Uterus (tissue), 4 donors: Measurements from ENCODE around the gene PLCB2. TPM values are rescaled to one million over a fixed set of nuclear protein-coding genes. Genes with fewer than 3 reads are reported as not detected.
A peak's percentile ranks its signal among the peaks of the same experiment; 100 is the strongest.

Source experiments
- DNase-seq, 2 donors: peaks; one replicate each; pipeline ENCODE4 v3.0.0-alpha.2; 2019 to 2020
- H3K27ac ChIP-seq, 2 donors: fragments of 200-600 bp; sonication (generic); 1 replicate in 1 of 2; 2 replicates in 1 of 2; pipeline ENCODE4 v1.5.1; 2016 to 2018
- H3K27me3 ChIP-seq, 2 donors: fragments of 200-600 bp; sonication (generic); one replicate each; pipeline ENCODE4 v1.5.1; 2018 to 2019; ENCODE audit warnings: control low read depth in 1 of 2
- H3K36me3 ChIP-seq, 2 donors: fragments of 200-600 bp; sonication (generic); one replicate each; pipeline ENCODE4 v1.5.1; 2019; ENCODE audit warnings: control low read depth in 1 of 2
- H3K4me1 ChIP-seq, 2 donors: fragments of 200-600 bp; sonication (generic); one replicate each; pipeline ENCODE4 v1.5.1; 2018 to 2019; ENCODE audit warnings: control low read depth in 1 of 2
- H3K4me3 ChIP-seq, 2 donors: fragments of 200-600 bp; sonication (generic); 1 replicate in 1 of 2; 2 replicates in 1 of 2; pipeline ENCODE4 v1.5.1; 2018 to 2019; ENCODE audit warnings: mild to moderate bottlenecking in 1 of 2
- H3K9me3 ChIP-seq, 2 donors: fragments of 200-600 bp; sonication (generic); one replicate each; pipeline ENCODE4 v1.5.1; 2019; ENCODE audit warnings: control low read depth in 1 of 2
- POLR2A ChIP-seq, 2 donors: fragments of 450-650 bp; IDR thresholded peaks; one replicate each; pipeline ENCODE4 v1.6.1; 2016; ENCODE audit warnings: antibody characterized with exemption in 2 of 2, mild to moderate bottlenecking in 1 of 2, moderate library complexity in 1 of 2
- intact Hi-C: fragments of 100-400 bp; cut with DNase I; formaldehyde crosslinking; loops from one replicate; pipeline ENCODE4 v1.15.1; 2023; ENCODE audit warnings: low total_unique reads
- total RNA-seq, 4 donors: library from RNA; depleted of rRNA in 3 of 4; stranded (reverse); fragments of >200 nt in 3 of 4; gene quantifications; one replicate each; pipeline versions ENCODE4 v1.1.0 to v1.2.4, GENCODE V29; 2014 to 2023
- TF ChIP-seq, protein P1 (sequence below), 4 experiments: fragments of 200-600 bp in 2 of 4; fragments of 450-650 bp in 2 of 4; sonication (generic) in 2 of 4; IDR thresholded peaks; one replicate each; pipeline ENCODE4 v1.5.1; 2016 to 2019; ENCODE audit warnings: antibody characterized with exemption in 4 of 4, mild to moderate bottlenecking in 2 of 4, moderate library complexity in 1 of 4
- donor health status: DM: yes; HTN: yes; CAD: no.

The PLCB2 gene
- 10 to 100 TPM in 2 of 4 donors, 1 to 10 TPM in 2; 3.5 to 19.0 (median 9.3) TPM for total RNA-seq

DNA sequence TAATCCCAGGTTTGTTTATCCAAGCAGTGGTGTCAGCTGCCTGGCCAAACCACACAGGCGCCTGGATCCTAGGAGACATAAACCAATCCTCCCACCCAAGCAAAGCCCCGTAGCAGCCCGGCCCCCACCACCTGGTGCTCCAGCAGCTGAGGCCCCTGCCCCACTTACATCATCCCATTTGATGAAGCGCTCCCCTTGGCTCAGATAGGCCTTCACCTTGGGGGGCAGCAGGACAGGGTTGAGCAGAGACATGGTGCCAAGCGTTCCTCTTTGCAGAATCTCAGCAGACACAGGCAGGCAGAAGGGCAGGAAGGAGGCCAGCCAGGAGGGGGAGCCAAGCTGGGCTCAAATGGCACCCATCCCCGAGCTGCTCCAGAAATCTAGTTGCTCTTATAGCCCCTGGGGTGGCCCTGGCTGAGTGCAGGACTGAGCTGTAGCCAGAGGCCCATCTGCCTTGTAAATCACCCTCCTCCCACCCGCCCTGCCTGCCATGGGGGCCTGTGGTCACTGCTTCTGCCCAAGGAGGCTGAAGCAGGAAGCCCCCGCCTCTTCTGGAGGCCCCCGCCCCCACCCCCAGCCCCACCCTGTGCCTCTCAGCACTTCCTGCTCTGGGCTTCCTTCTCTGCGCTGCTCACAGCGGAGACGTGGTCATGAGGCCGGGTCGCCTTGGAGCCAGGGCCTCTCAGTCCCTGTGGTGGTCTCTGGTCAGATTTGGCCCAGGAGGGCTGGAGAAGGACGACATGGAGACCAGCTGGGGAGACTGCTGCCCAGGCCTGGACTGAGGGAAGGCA lies at the start of gene PLCB2:
PLCB2 (minus strand) TSS at position 515 of the 791 bp plus-strand sequence; CDS start at position 252, 263 bp downstream.
- H3K27me3 ChIP-seq: no peaks in the 10 kb centered on the region
- H3K4me3 ChIP-seq: no peak within 1 kb of the TSS
- TF ChIP-seq, protein P1, sequence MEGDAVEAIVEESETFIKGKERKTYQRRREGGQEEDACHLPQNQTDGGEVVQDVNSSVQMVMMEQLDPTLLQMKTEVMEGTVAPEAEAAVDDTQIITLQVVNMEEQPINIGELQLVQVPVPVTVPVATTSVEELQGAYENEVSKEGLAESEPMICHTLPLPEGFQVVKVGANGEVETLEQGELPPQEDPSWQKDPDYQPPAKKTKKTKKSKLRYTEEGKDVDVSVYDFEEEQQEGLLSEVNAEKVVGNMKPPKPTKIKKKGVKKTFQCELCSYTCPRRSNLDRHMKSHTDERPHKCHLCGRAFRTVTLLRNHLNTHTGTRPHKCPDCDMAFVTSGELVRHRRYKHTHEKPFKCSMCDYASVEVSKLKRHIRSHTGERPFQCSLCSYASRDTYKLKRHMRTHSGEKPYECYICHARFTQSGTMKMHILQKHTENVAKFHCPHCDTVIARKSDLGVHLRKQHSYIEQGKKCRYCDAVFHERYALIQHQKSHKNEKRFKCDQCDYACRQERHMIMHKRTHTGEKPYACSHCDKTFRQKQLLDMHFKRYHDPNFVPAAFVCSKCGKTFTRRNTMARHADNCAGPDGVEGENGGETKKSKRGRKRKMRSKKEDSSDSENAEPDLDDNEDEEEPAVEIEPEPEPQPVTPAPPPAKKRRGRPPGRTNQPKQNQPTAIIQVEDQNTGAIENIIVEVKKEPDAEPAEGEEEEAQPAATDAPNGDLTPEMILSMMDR (IDR thresholded peaks at IDR 0.05): no peak
- TF ChIP-seq POLR2A (IDR thresholded peaks at IDR 0.05): no peak
- H3K4me1 ChIP-seq: no peaks in the 10 kb centered on the region
- no peaks in the 10 kb centered on the region for H3K36me3 ChIP-seq
- H3K27ac ChIP-seq: no peak within 1 kb of the TSS
- intact Hi-C loops: no loop called here
- no peak for DNase-seq
- no peaks in the 10 kb centered on the region for H3K9me3 ChIP-seq

DNA sequence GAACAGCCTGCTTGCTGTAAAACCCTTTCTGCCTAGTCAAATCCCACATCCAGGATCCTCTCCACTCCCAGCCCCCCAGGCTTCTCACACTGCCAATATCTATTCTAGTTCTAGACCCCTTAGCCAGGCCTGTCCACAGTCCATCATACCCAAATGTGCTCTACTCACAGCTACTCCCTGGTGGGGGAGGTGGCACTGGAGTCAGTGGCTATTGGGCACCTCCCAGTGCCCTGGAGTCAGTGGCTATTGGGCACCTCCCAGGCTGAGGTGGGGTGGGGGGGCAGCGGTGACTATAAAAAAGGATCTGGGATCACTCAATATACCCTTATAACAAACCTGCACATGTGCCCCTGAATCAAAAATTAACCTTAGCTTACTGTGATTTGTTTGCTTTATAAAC lies 49.5 kb upstream of the PLCB2 start:
- Histone ChIP-seq H3K4me3 (no peak overlapping the region), H3K9me3 (no peaks in the 10 kb centered on the region), H3K27me3 (no peaks in the 10 kb centered on the region), H3K27ac (no peak overlapping the region), H3K36me3 (no peaks in the 10 kb centered on the region), H3K4me1 (no peaks in the 10 kb centered on the region)
- DNase-seq: no peak
- intact Hi-C loops: no loop called here
- TF ChIP-seq POLR2A (IDR thresholded peaks at IDR 0.05): no peak
- TF ChIP-seq, protein P1 (IDR thresholded peaks at IDR 0.05): no peak

DNA sequence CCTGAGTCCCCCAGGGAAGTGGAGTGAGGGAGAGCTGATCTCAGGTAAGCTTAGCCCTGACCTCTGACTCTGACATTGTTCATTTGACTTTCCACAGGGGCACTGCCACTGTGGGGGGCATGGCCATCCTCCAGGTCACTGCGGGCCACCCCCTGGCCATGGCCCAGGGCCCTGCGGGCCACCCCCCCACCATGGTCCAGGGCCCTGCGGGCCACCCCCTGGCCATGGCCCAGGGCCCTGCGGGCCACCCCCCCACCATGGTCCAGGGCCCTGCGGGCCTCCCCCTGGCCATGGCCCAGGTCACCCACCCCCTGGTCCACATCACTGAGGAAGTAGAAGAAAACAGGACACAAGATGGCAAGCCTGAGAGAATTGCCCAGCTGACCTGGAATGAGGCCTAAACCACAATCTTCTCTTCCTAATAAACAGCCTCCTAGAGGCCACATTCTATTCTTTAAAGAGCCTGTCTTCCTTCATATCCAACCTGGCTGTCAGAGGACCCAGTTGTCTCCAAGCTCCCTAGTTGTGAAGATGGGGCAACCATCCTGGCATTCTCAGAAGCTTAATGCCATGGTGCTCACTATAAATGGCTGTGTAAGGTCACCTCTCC lies 48.3 kb upstream of the PLCB2 start:
- intact Hi-C loops: no loop called here
- no peak for DNase-seq
- H3K4me1 ChIP-seq: no peaks in the 10 kb centered on the region
- H3K36me3 ChIP-seq: no peaks in the 10 kb centered on the region
- H3K9me3 ChIP-seq: no peaks in the 10 kb centered on the region
- H3K4me3 ChIP-seq: no peak overlapping the region
- no peak overlapping the region for H3K27ac ChIP-seq
- TF ChIP-seq, protein P1 (IDR thresholded peaks at IDR 0.05): no peak
- no peak for TF ChIP-seq POLR2A (IDR thresholded peaks at IDR 0.05)
- no peaks in the 10 kb centered on the region for H3K27me3 ChIP-seq

DNA sequence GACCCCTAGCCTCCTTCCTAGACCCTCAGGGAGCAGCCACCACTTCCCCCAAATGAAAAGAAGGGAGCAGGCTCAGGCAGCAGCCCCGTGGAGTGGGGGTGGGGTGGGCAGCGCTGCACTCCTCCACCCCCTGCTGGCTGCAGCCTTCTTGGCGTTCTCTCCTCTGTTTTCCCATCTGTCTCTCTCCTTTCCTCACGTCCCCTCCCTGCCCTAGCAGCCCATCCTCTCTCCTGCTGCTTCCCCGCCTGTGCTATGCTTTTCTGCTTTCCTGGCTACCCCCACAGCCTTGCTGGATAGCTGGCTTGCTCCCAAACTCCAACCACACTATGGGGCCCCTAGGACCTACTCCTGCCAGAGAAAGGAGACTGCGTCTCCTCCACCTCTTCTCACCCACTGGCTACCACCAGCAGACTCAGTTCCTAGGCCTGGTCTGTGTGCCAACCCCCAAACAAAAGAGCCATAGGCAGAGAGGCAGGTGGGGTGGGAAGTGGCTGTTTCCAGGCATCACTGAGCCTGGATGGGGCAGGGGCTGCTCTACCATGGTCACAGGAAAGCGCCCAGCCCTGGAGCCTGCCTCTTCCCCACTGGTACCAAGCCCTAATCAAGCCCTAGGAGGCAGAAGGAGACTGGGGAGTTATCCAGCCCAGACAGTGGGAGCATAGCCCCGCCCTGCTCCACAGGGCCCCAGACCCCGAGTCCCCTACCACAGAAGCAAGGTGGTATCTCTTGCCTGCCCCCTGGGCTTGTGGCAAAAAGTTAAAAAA lies 46.9 kb upstream of the PLCB2 start:
- no peaks in the 10 kb centered on the region for H3K36me3 ChIP-seq
- no peak for DNase-seq
- H3K4me3 ChIP-seq: no peak overlapping the region
- intact Hi-C loops: no loop called here
- no peaks in the 10 kb centered on the region for H3K27me3 ChIP-seq
- no peaks in the 10 kb centered on the region for H3K9me3 ChIP-seq
- H3K27ac ChIP-seq: no peak overlapping the region
- TF ChIP-seq, protein P1 (IDR thresholded peaks at IDR 0.05): peak; percentile 13 to 30 (median 16)
- TF ChIP-seq POLR2A (IDR thresholded peaks at IDR 0.05): no peak
- no peaks in the 10 kb centered on the region for H3K4me1 ChIP-seq
